HG02943 (cell line): ENCODE data around the gene TSSC4.

Experiments used
- ATAC-seq: cut with Tn5 transposase; IDR thresholded peaks from one replicate; pipeline ENCODE4 v1.9.1; 2021; ENCODE audit warnings: mild to moderate bottlenecking, low read depth, moderate library complexity; ENCODE audit not compliant: unreplicated experiment

Gene TSSC4

GRCh38 chr11:2368178-2368850 lies 32.2 kb upstream of the TSSC4 start:
- no peak for ATAC-seq

GRCh38 chr11:2368851-2369180 lies 31.7 kb upstream of the TSSC4 start:
- no peak for ATAC-seq

- ATAC-seq: no peak
Observed at GRCh38 chr11:2369320-2369719, 31.2 kb upstream of the TSSC4 start.

GRCh38 chr11:2369896-2370295 lies 30.7 kb upstream of the TSSC4 start:
- ATAC-seq: no peak

GRCh38 chr11:2374456-2375201 lies 25.9 kb upstream of the TSSC4 start:
- no peak for ATAC-seq

GRCh38 chr11:2375341-2375853 lies 25.2 kb upstream of the TSSC4 start:
- ATAC-seq: no peak

- no peak for ATAC-seq
Observed at GRCh38 chr11:2375964-2376551, 24.5 kb upstream of the TSSC4 start.

GRCh38 chr11:2376751-2377451 lies 23.6 kb upstream of the TSSC4 start, which contains the start of gene CD81:
TSS of gene CD81 (plus strand) at chr11:2377310. CDS start at chr11:2377550, 240 bp downstream.
- peak; percentile 45 for ATAC-seq

GRCh38 chr11:2377511-2378443 lies 22.8 kb upstream of the TSSC4 start:
- ATAC-seq: peak; percentile 17

- ATAC-seq: no peak
Observed at GRCh38 chr11:2378527-2379210, 21.9 kb upstream of the TSSC4 start.

- ATAC-seq: no peak
Observed at GRCh38 chr11:2379466-2380174, 20.9 kb upstream of the TSSC4 start.

- ATAC-seq: no peak
Observed at GRCh38 chr11:2380396-2380795, 20.2 kb upstream of the TSSC4 start.

GRCh38 chr11:2380807-2381350 lies 19.7 kb upstream of the TSSC4 start:
- no peak for ATAC-seq

GRCh38 chr11:2381494-2382128 lies 18.9 kb upstream of the TSSC4 start:
- ATAC-seq: no peak

- no peak for ATAC-seq
Observed at GRCh38 chr11:2382129-2382517, 18.4 kb upstream of the TSSC4 start.

GRCh38 chr11:2382936-2383851 lies 17.4 kb upstream of the TSSC4 start:
- ATAC-seq: no peak
